NOMO-1 treated with dmso at 0.1 percent for 144 hours (cell line): ENCODE results near the gene FAM216B.
"Not testable (repeated sequence)": the region's sequence is repeated elsewhere in the genome, so short reads cannot be mapped to it uniquely, and the experiment has no call there.

ENCODE experiments used
- DNase-seq: peaks from one replicate; lab custom pipeline; 2025; ENCODE audit not compliant: unreplicated experiment; lab: John Stamatoyannopoulos, UW

Gene FAM216B

GRCh38 chr13:42777467-42777866 lies 3.9 kb upstream of the FAM216B start:
- no peak for DNase-seq

GRCh38 chr13:42780044-42780443 lies 1.3 kb upstream of the FAM216B start:
- no peak for DNase-seq

GRCh38 chr13:42786715-42787114 lies 5.3 kb downstream of the FAM216B start:
- DNase-seq = no peak

GRCh38 chr13:42788601-42789000 lies 7.2 kb downstream of the FAM216B start:
- no peak for DNase-seq

- no peak for DNase-seq
Observed at GRCh38 chr13:42792154-42792553, 10.8 kb downstream of the FAM216B start.

GRCh38 chr13:42794577-42795275 lies 13.3 kb downstream of the FAM216B start:
- no peak for DNase-seq

- DNase-seq = no peak
Observed at GRCh38 chr13:42795666-42796065, 14.3 kb downstream of the FAM216B start.

GRCh38 chr13:42796747-42797356 lies 15.5 kb downstream of the FAM216B start:
- DNase-seq = no peak

GRCh38 chr13:42798118-42798517 lies 16.7 kb downstream of the FAM216B start:
- no peak for DNase-seq

GRCh38 chr13:42800109-42800643 lies 18.8 kb downstream of the FAM216B start:
- DNase-seq = no peak

GRCh38 chr13:42803563-42804204 lies 22.3 kb downstream of the FAM216B start:
- no peak for DNase-seq

- no peak for DNase-seq
Observed at GRCh38 chr13:42804244-42804874, 23.0 kb downstream of the FAM216B start.

- DNase-seq = no peak
Observed at GRCh38 chr13:42807241-42807640, 25.9 kb downstream of the FAM216B start.

GRCh38 chr13:42807866-42808265 lies 26.5 kb downstream of the FAM216B start:
- no peak for DNase-seq

GRCh38 chr13:42808341-42808940 lies 27.1 kb downstream of the FAM216B start:
- no peak for DNase-seq

GRCh38 chr13:42812316-42812715 lies 30.9 kb downstream of the FAM216B start:
- DNase-seq = no peak

GRCh38 chr13:42814868-42815267 lies 33.5 kb downstream of the FAM216B start:
- DNase-seq = no peak

- no peak for DNase-seq
Observed at GRCh38 chr13:42815681-42816080, 34.3 kb downstream of the FAM216B start.

- DNase-seq = no peak
Observed at GRCh38 chr13:42816538-42816937, 35.2 kb downstream of the FAM216B start.

GRCh38 chr13:42819687-42820086 lies 38.3 kb downstream of the FAM216B start:
- DNase-seq = not testable (repeated sequence)

- DNase-seq = no peak
Observed at GRCh38 chr13:42820451-42820850, 39.1 kb downstream of the FAM216B start.
